SH-SY5Y (cell line): ENCODE measurements around the gene SMNDC1.

Experiments used
- GATA2 ChIP-seq: IDR thresholded peaks from 2 replicates; pipeline ENCODE4 v1.6.1; 2011; ENCODE audit warnings: mild to moderate bottlenecking, low read depth, low read length
- GATA3 ChIP-seq: IDR thresholded peaks from 2 replicates; pipeline ENCODE4 v1.6.1; 2011; ENCODE audit warnings: low read depth, mild to moderate bottlenecking, low read length, moderate library complexity

DNA sequence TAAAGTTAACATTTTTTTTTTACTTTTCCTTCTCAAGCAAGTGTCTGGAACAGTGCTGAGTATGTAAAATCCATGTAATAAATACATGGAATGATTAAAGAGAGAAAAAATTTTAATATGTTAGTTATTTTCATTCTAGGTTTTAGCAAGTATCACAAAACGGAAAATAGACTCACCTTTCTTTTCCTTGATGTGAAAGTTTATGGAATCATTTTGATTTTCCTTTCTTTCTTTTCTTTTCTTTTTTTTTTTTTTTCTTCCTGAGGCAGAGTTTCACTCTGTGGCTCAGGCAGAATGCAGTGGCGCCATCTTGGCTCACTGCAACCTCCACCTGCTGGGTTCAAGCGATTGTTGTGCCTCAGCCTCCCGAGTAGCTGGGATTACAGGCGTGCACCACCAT, 28.1 kb downstream of the SMNDC1 start:
- no peak for TF ChIP-seq GATA2
- TF ChIP-seq GATA3 = no peak
